Mesothelial cell of epicardium (in vitro differentiated cells): ENCODE data around the gene FOXP1. TPM values are rescaled to one million over a fixed set of nuclear protein-coding genes. Genes with fewer than 3 reads are reported as not detected.

ENCODE experiments used
- DNase-seq, 2 experiments: peaks; one replicate each; pipeline ENCODE4 v3.0.0; 2021; ENCODE audit warnings: low spot score in 2 of 2; ENCODE audit not compliant: unreplicated experiment in 2 of 2
- H3K27ac Mint-ChIP-seq: 2 replicates; pipeline ENCODE4 v1.8.0; 2021; ENCODE audit warnings: mixed read lengths
- H3K27me3 Mint-ChIP-seq: 2 replicates; pipeline ENCODE4 v1.8.0; 2021; ENCODE audit warnings: low read depth, mixed read lengths
- H3K36me3 Mint-ChIP-seq: 2 replicates; pipeline ENCODE4 v1.8.0; 2021; ENCODE audit warnings: mixed read lengths
- H3K4me1 Mint-ChIP-seq: 2 replicates; pipeline ENCODE4 v1.8.0; 2021; ENCODE audit warnings: mixed read lengths
- H3K4me3 Mint-ChIP-seq: 2 replicates; pipeline ENCODE4 v1.8.0; 2021; ENCODE audit warnings: mild to moderate bottlenecking, moderate library complexity, mixed read lengths
- H3K9me3 Mint-ChIP-seq: 2 replicates; pipeline ENCODE4 v1.8.0; 2021; ENCODE audit warnings: mixed read lengths
- CTCF ChIP-seq: fragments of 200-600 bp; sonication (generic); IDR thresholded peaks from one replicate; pipeline ENCODE4 v1.5.0; 2021; ENCODE audit warnings: antibody characterized with exemption; ENCODE audit not compliant: unreplicated experiment
- total RNA-seq: library from RNA; stranded (reverse); gene quantifications from 3 replicates; pipeline ENCODE4 v1.2.1, GENCODE V29; 2021

FOXP1 gene
- total RNA-seq, 1 donor from 2014 or later = 187 TPM

- no peak overlapping the region for H3K4me3 Mint-ChIP-seq
- no peak for DNase-seq
- H3K27ac Mint-ChIP-seq = peak overlapping the region; percentile 33
Measured at GRCh38 chr3:71370467-71370866, 213.1 kb downstream of the FOXP1 start.

GRCh38 chr3:71369701-71370391 lies 213.7 kb downstream of the FOXP1 start:
- no peak for DNase-seq
- Mint-ChIP-seq H3K27ac (peak overlapping the region; percentile 50), H3K4me3 (no peak overlapping the region), H3K9me3 (no peaks in the 10 kb centered on the region), H3K27me3 (no peaks in the 10 kb centered on the region), H3K36me3 (no peaks in the 10 kb centered on the region), H3K4me1 (peaks cover 23% of the 10 kb centered on the region)
- TF ChIP-seq CTCF = no peak

More at GRCh38 chr3:71370467-71370866, 213.1 kb downstream of the FOXP1 start:
- no peak for TF ChIP-seq CTCF
- Mint-ChIP-seq H3K27me3 (no peaks in the 10 kb centered on the region), H3K9me3 (no peaks in the 10 kb centered on the region), H3K4me1 (peaks cover 23% of the 10 kb centered on the region), H3K36me3 (no peaks in the 10 kb centered on the region)

GRCh38 chr3:71366988-71367604 lies 216.4 kb downstream of the FOXP1 start:
- no peaks in the 10 kb centered on the region for H3K27me3 Mint-ChIP-seq
- DNase-seq = no peak
- H3K27ac Mint-ChIP-seq = peak overlapping the region; percentile 9
- TF ChIP-seq CTCF = no peak
- H3K4me1 Mint-ChIP-seq = peaks cover 22% of the 10 kb centered on the region
- H3K4me3 Mint-ChIP-seq = no peak overlapping the region
- no peaks in the 10 kb centered on the region for H3K36me3 Mint-ChIP-seq
- H3K9me3 Mint-ChIP-seq = no peaks in the 10 kb centered on the region

GRCh38 chr3:71361334-71361890 lies 222.1 kb downstream of the FOXP1 start:
- Mint-ChIP-seq H3K4me1 (peaks cover 17% of the 10 kb centered on the region), H3K27ac (peak overlapping the region; percentile 29), H3K9me3 (no peaks in the 10 kb centered on the region), H3K27me3 (no peaks in the 10 kb centered on the region), H3K36me3 (peaks cover 10% of the 10 kb centered on the region), H3K4me3 (peak overlapping the region; percentile 13)
- no peak for DNase-seq
- no peak for TF ChIP-seq CTCF

GRCh38 chr3:71360764-71361163 lies 222.8 kb downstream of the FOXP1 start:
- H3K27me3 Mint-ChIP-seq = no peaks in the 10 kb centered on the region
- H3K4me3 Mint-ChIP-seq = no peak overlapping the region
- peaks cover 10% of the 10 kb centered on the region for H3K36me3 Mint-ChIP-seq
- no peak for DNase-seq
- no peaks in the 10 kb centered on the region for H3K9me3 Mint-ChIP-seq
- no peak overlapping the region for H3K27ac Mint-ChIP-seq
- peaks cover 17% of the 10 kb centered on the region for H3K4me1 Mint-ChIP-seq
- no peak for TF ChIP-seq CTCF
